MCF 10A (cell line): Measurements from ENCODE around the gene SPRYD4. TPM values are rescaled to one million over a fixed set of nuclear protein-coding genes. Genes with fewer than 3 reads are reported as not detected.

Experiments used
- BruUV-seq: library from RNA; stranded (reverse); fragments of 400-500 nt; replicated peaks from 2 replicates; lab custom pipeline; 2021; lab: Mats Ljungman, UMichigan
- CTCF ChIA-PET: fragments of 300-600 bp; sonication (Branson Sonifier 250); formaldehyde crosslinking; extraction: SDS; loops from one replicate; lab custom pipeline; 2021; ENCODE audit warnings: antibody characterized with exemption, inconsistent platforms; lab: Yijun Ruan, JAX
- POLR2A ChIA-PET: fragments of 300-600, 350-650 bp; sonication (Branson Sonifier 250); formaldehyde crosslinking; extraction: SDS; loops from one replicate; lab custom pipeline; 2020; ENCODE audit warnings: antibody characterized with exemption, inconsistent platforms; lab: Yijun Ruan, JAX
- DNase-seq: peaks from one replicate; pipeline ENCODE4 v3.0.0-alpha.2; 2018; ENCODE audit not compliant: unreplicated experiment
- H3K27ac Mint-ChIP-seq: one replicate; pipeline ENCODE4 v1.8.0; 2022; ENCODE audit warnings: mild to moderate bottlenecking, low read depth, mixed read lengths; ENCODE audit not compliant: unreplicated experiment
- H3K27me3 Mint-ChIP-seq: one replicate; pipeline ENCODE4 v1.8.0; 2022; ENCODE audit warnings: mixed read lengths; ENCODE audit not compliant: insufficient read depth, unreplicated experiment
- H3K36me3 Mint-ChIP-seq: one replicate; pipeline ENCODE4 v1.8.0; 2022; ENCODE audit warnings: mild to moderate bottlenecking, moderate library complexity, mixed read lengths; ENCODE audit not compliant: insufficient read depth, unreplicated experiment
- H3K4me1 Mint-ChIP-seq: one replicate; pipeline ENCODE4 v1.8.0; 2022; ENCODE audit warnings: mixed read lengths; ENCODE audit not compliant: insufficient read depth, unreplicated experiment
- H3K4me3 Mint-ChIP-seq: one replicate; pipeline ENCODE4 v1.8.0; 2022; ENCODE audit warnings: mild to moderate bottlenecking, moderate library complexity, mixed read lengths; ENCODE audit not compliant: unreplicated experiment
- H3K9me3 Mint-ChIP-seq: one replicate; pipeline ENCODE4 v1.8.0; 2022; ENCODE audit warnings: mixed read lengths; ENCODE audit not compliant: unreplicated experiment
- CTCF ChIP-seq: fragments of 200-600 bp; IDR thresholded peaks from one replicate; pipeline ENCODE4 v1.8.0; 2022; ENCODE audit warnings: antibody characterized with exemption, mild to moderate bottlenecking; ENCODE audit not compliant: unreplicated experiment
- intact Hi-C: fragments of 100-400 bp; cut with micrococcal nuclease; formaldehyde crosslinking; loops from 2 replicates; pipeline ENCODE4 v1.14.1; 2022
- total RNA-seq: library from RNA; stranded (reverse); gene quantifications from 2 replicates; pipeline ENCODE4 v1.2.3, GENCODE V29; 2022

Gene SPRYD4
- total RNA-seq, 1 experiment from 2014 or later = 3.9 TPM

GRCh38 chr12:56521209-56521589 lies 52.8 kb downstream of the SPRYD4 start:
- no peak for TF ChIP-seq CTCF
- H3K4me3 Mint-ChIP-seq = peak overlapping the region; percentile 74
- peaks cover 29% of the 10 kb centered on the region for H3K4me1 Mint-ChIP-seq
- ChIA-PET CTCF (interaction anchor here (0.6 to 2.6 kb wide), 12 partner anchors 11 to 115 kb away, joined by 3 to 27 read pairs (median 4); no protein-coding TSS in a partner anchor), POLR2A (interaction anchor here (0.6 to 5.7 kb wide), 26 partner anchors 8 to 403 kb away, joined by 3 to 83 read pairs (median 5); partner anchors contain the start of genes ATP5F1B, BAZ2A, PAN2 and STAT2)
- H3K36me3 Mint-ChIP-seq = no peaks in the 10 kb centered on the region
- H3K27me3 Mint-ChIP-seq = no peaks in the 10 kb centered on the region
- no peak for DNase-seq
- H3K9me3 Mint-ChIP-seq = no peaks in the 10 kb centered on the region
- no TSS peak for BruUV-seq
- peak overlapping the region; percentile 91 for H3K27ac Mint-ChIP-seq
- intact Hi-C loops = no loop called here

GRCh38 chr12:56521590-56522371 lies 53.4 kb downstream of the SPRYD4 start, which contains the start of gene RBMS2:
RBMS2 (plus strand) TSS chr12:56521820; CDS start chr12:56522024, 204 bp downstream.
- H3K27me3 Mint-ChIP-seq = no peaks in the 10 kb centered on the region
- no TSS peak for BruUV-seq
- POLR2A ChIA-PET = interaction anchor here (0.5 to 5.7 kb wide), 30 partner anchors 8 to 403 kb away, joined by 3 to 83 read pairs (median 4); partner anchors contain the start of genes ATP5F1B, BAZ2A, GLS2 and PAN2
- peak within 1 kb of the TSS; percentile 74 for H3K4me3 Mint-ChIP-seq
- DNase-seq = peak; percentile 94
- intact Hi-C loops = no loop called here
- CTCF ChIA-PET = interaction anchor here (0.6 to 2.6 kb wide), 14 partner anchors 10 to 1068 kb away, joined by 3 to 27 read pairs (median 4); no protein-coding TSS in a partner anchor
- H3K9me3 Mint-ChIP-seq = no peaks in the 10 kb centered on the region
- H3K36me3 Mint-ChIP-seq = no peaks in the 10 kb centered on the region
- peaks cover 32% of the 10 kb centered on the region for H3K4me1 Mint-ChIP-seq
- no peak for TF ChIP-seq CTCF
- peak within 1 kb of the TSS; percentile 91 for H3K27ac Mint-ChIP-seq

- peaks cover 39% of the 10 kb centered on the region for H3K4me1 Mint-ChIP-seq
- TSS peak; percentile 61 for BruUV-seq
- ChIA-PET POLR2A (interaction anchor here (0.5 to 5.7 kb wide), 26 partner anchors 9 to 565 kb away, joined by 3 to 83 read pairs (median 4); partner anchors contain the start of genes ATP5F1B, BAZ2A, GLS2 and STAT2), CTCF (interaction anchor here (0.6 to 2.6 kb wide), 11 partner anchors 9 to 1067 kb away, joined by 3 to 14 read pairs (median 4); no protein-coding TSS in a partner anchor)
- intact Hi-C loops = no loop called here
- H3K27me3 Mint-ChIP-seq = no peaks in the 10 kb centered on the region
- no peaks in the 10 kb centered on the region for H3K9me3 Mint-ChIP-seq
- no peaks in the 10 kb centered on the region for H3K36me3 Mint-ChIP-seq
- peak overlapping the region; percentile 74 for H3K4me3 Mint-ChIP-seq
- H3K27ac Mint-ChIP-seq = peak overlapping the region; percentile 91
- DNase-seq = peak; percentile 48
- TF ChIP-seq CTCF = no peak
Observed at GRCh38 chr12:56522411-56523193, 54.2 kb downstream of the SPRYD4 start.
